Measurements from ENCODE around the gene UXT. TPM values are rescaled to one million over a fixed set of nuclear protein-coding genes. Genes with fewer than 3 reads are reported as not detected.

The UXT gene
- total and polyA plus RNA-seq, 7 donors: 67.8 to 172 (median 87.1) TPM

DNA sequence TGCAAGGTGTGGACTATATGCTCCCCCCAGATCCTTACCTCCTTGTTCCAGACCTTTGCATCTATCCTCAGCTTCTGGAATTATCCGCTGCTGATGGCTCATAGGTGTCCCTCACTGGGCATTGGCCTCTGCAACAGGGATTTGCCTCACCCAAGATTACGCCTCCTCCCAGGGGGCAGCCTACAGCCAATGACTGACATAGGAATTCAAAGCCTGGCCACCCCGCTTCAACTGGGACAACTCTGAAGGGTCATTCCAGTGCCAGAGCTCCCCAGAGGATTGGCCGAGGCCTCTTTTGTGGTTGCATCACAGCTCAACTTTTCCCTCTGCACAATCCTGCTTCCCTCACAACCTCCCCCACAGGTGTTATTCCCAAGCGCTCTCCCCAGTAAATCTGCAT is 44.4 kb downstream of the UXT start:
- H3K4me3 ChIP-seq: no peak overlapping the region
- H3K27me3 ChIP-seq (ENCODE audit: insufficient read depth in 3 of 3, low read length in 2 of 3): peaks cover 0 to 21% (median 0%) of the 10 kb centered on the region in 3 donors
- ATAC-seq: no peak
- intact Hi-C loops (cut with DNase I): no loop called here
- TF ChIP-seq, protein P1, sequence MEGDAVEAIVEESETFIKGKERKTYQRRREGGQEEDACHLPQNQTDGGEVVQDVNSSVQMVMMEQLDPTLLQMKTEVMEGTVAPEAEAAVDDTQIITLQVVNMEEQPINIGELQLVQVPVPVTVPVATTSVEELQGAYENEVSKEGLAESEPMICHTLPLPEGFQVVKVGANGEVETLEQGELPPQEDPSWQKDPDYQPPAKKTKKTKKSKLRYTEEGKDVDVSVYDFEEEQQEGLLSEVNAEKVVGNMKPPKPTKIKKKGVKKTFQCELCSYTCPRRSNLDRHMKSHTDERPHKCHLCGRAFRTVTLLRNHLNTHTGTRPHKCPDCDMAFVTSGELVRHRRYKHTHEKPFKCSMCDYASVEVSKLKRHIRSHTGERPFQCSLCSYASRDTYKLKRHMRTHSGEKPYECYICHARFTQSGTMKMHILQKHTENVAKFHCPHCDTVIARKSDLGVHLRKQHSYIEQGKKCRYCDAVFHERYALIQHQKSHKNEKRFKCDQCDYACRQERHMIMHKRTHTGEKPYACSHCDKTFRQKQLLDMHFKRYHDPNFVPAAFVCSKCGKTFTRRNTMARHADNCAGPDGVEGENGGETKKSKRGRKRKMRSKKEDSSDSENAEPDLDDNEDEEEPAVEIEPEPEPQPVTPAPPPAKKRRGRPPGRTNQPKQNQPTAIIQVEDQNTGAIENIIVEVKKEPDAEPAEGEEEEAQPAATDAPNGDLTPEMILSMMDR (IDR thresholded peaks at IDR 0.05): no peak
- H3K27ac ChIP-seq: no peak overlapping the region
- 52 to 68% (median 56%) methylated on average over 5 of the region's 5 CpGs for WGBS, 3 donors
- DNase-seq: no peak
- H3K4me1 ChIP-seq: no peaks in the 10 kb centered on the region
- no peaks in the 10 kb centered on the region for H3K9me3 ChIP-seq
- no peaks in the 10 kb centered on the region for H3K36me3 ChIP-seq (ENCODE audit: insufficient read depth in 1 of 2, low read depth in 1 of 2)

DNA sequence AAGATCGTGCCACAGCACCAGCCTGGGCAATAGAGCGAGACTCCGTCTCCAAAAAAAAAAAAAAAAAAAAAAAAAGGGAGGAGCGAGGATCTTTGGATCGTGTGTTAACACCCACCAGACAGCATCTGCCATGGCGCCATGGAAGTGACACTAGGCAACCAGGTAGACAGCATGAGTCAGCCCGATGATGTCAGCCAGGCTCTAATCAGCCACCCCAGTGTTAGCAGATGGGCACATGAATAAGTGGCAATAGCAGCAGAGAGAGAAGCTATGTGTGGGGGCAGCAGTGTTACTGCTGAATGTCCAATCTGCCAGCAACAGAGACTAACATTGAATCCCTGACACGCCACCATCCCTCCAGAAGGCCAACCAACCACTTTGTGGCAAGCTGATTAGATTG is 45.9 kb downstream of the UXT start:
- no peak for ATAC-seq
- 80 to 91% (median 85%) methylated on average over 7 to 8 of the region's 8 CpGs for WGBS, 3 donors

DNA sequence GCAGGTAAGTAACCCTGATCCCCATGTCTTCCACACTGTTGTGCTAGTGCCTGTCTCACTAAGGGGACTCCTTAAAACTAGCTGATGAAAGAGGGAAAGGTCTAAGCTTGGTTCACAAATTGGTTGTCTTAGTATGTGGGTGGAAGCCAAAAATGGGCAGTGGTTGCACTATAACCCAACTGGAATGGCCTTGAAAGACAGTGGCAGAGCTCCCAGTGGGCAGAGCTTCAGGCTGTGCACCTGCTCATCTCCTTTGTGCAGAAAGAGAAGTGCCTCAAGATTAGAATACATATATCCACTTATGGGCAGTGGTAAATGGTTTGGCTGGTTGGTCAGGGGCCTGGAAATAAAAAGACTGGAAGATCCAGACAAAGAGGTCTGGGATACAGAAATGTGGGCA is 46.6 kb downstream of the UXT start:
- Histone ChIP-seq H3K4me3 (no peak overlapping the region), H3K9me3 (no peaks in the 10 kb centered on the region), H3K4me1 (no peaks in the 10 kb centered on the region), H3K27ac (no peak overlapping the region), H3K36me3 (ENCODE audit: insufficient read depth in 1 of 2, low read depth in 1 of 2) (no peaks in the 10 kb centered on the region), H3K27me3 (ENCODE audit: insufficient read depth in 3 of 3, low read length in 2 of 3) (peaks cover 0 to 21% (median 0%) of the 10 kb centered on the region in 3 donors)
- DNase-seq (no peak), ATAC-seq (no peak)
- TF ChIP-seq, protein P1 (IDR thresholded peaks at IDR 0.05): no peak
- intact Hi-C loops (cut with DNase I): no loop called here

More for the DNA sequence above, 45.9 kb downstream of the UXT start:
- Histone ChIP-seq H3K4me1 (no peaks in the 10 kb centered on the region), H3K9me3 (no peaks in the 10 kb centered on the region), H3K27ac (no peak overlapping the region), H3K27me3 (ENCODE audit: insufficient read depth in 3 of 3, low read length in 2 of 3) (peaks cover 0 to 21% (median 0%) of the 10 kb centered on the region in 3 donors), H3K36me3 (ENCODE audit: insufficient read depth in 1 of 2, low read depth in 1 of 2) (no peaks in the 10 kb centered on the region), H3K4me3 (no peak overlapping the region)
- TF ChIP-seq, protein P1 (IDR thresholded peaks at IDR 0.05): no peak
- intact Hi-C loops (cut with DNase I): no loop called here
- DNase-seq: no peak

DNA sequence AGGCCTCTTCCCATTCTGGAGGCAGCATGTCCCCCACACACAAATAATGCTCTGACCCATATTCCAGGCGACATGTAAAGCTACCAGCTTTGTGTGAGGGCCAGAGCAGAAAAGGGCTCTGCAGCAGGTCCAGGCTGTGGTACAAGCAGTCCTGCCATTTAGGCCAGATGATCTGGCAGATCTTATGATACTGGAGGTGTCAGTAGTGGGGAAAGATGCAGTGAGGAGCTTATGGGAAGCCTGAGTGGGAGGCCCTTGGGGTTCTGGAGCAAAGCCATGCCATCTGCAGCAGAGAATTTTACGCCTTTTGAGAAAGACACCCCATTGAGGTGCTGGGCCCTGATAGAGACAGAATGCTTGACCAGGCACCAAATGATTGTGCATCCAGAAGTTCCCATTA is 47.1 kb downstream of the UXT start:
- Histone ChIP-seq H3K36me3 (ENCODE audit: insufficient read depth in 1 of 2, low read depth in 1 of 2) (no peaks in the 10 kb centered on the region), H3K4me1 (no peaks in the 10 kb centered on the region), H3K4me3 (no peak overlapping the region), H3K27ac (no peak overlapping the region), H3K27me3 (ENCODE audit: insufficient read depth in 3 of 3, low read length in 2 of 3) (peaks cover 0 to 16% (median 0%) of the 10 kb centered on the region in 3 donors), H3K9me3 (no peaks in the 10 kb centered on the region)
- intact Hi-C loops (cut with DNase I): no loop called here
- DNase-seq (no peak), ATAC-seq (no peak)
- 59 to 73% (median 69%) methylated on average over 2 of the region's 2 CpGs for WGBS, 3 donors
- TF ChIP-seq, protein P1 (IDR thresholded peaks at IDR 0.05): no peak

DNA sequence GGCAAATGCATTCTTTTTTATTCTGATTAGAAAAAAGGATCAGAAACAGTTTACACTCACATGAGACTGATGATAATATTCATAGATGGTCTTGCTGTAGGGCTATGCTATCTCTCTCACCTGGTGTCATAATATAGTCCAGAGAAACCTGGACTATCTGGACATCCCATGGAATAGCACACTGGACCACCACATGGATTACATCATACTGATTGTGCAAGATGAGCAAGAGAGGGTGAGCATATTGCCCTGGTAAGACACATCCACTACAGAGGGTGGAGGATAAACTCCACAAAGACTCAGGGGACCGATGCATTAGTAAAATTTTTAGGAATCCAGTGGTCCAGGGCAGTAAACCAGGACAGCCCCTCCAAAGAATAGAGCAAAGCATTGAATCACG is 47.5 kb downstream of the UXT start:
- Histone ChIP-seq H3K27ac (no peak overlapping the region), H3K9me3 (no peaks in the 10 kb centered on the region), H3K27me3 (ENCODE audit: insufficient read depth in 3 of 3, low read length in 2 of 3) (peaks cover 0 to 12% (median 0%) of the 10 kb centered on the region in 3 donors), H3K4me3 (no peak overlapping the region), H3K4me1 (no peaks in the 10 kb centered on the region), H3K36me3 (ENCODE audit: insufficient read depth in 1 of 2, low read depth in 1 of 2) (no peaks in the 10 kb centered on the region)
- WGBS, 3 donors: 56 to 92% (median 87%) methylated on average over 2 of the region's 2 CpGs
- TF ChIP-seq, protein P1 (IDR thresholded peaks at IDR 0.05): no peak
- no peak for DNase-seq
- ATAC-seq: no peak
- intact Hi-C loops (cut with DNase I): no loop called here

Measured in psoas muscle (tissue), 8 donors.